DOHH2 (cell line): Measurements from ENCODE around the gene NOSTRIN.

Experiments
- EZH2phosphoT487 ChIP-seq: fragments of 200-600 bp; sonication (generic); IDR thresholded peaks from 2 replicates; pipeline ENCODE4 v1.6.1; 2017; ENCODE audit warnings: borderline replicate concordance, mild to moderate bottlenecking, antibody characterized with exemption, low read length, moderate library complexity, mixed read lengths
- TF ChIP-seq, protein P1 (sequence below): fragments of 200-600 bp; sonication (generic); IDR thresholded peaks from one replicate; pipeline ENCODE4 v1.5.1; 2014; ENCODE audit warnings: antibody characterized with exemption, mild to moderate bottlenecking, low read depth, low read length; ENCODE audit not compliant: poor library complexity, severe bottlenecking

DNA sequence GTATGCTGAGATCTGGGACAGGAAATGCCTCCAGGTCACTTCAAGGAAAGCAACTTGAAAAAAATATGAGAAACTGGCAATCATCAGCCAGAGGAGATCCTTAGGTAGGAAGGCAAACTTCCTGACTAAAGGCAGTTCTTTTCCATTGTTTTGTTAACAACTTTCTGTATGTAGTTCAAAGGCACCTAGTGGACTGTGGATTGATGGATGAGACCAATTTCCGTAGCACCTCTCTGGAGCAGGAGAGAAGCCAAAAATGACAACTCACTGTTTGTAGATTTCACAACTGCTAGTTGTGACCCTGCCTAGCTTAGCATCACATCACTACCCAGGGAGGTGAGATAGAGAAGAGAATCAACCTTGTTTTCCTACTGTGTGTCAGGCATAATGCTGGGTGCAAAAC is 21.8 kb upstream of the NOSTRIN start:
- TF ChIP-seq, protein P1, sequence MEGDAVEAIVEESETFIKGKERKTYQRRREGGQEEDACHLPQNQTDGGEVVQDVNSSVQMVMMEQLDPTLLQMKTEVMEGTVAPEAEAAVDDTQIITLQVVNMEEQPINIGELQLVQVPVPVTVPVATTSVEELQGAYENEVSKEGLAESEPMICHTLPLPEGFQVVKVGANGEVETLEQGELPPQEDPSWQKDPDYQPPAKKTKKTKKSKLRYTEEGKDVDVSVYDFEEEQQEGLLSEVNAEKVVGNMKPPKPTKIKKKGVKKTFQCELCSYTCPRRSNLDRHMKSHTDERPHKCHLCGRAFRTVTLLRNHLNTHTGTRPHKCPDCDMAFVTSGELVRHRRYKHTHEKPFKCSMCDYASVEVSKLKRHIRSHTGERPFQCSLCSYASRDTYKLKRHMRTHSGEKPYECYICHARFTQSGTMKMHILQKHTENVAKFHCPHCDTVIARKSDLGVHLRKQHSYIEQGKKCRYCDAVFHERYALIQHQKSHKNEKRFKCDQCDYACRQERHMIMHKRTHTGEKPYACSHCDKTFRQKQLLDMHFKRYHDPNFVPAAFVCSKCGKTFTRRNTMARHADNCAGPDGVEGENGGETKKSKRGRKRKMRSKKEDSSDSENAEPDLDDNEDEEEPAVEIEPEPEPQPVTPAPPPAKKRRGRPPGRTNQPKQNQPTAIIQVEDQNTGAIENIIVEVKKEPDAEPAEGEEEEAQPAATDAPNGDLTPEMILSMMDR: no peak
- no peak for TF ChIP-seq EZH2phosphoT487
